Measurements from ENCODE around the gene PROK2. TPM values are rescaled to one million over a fixed set of nuclear protein-coding genes. Genes with fewer than 3 reads are reported as not detected.

Gene PROK2
- total RNA-seq, 1 donor from 2014 or later: not detected

DNA sequence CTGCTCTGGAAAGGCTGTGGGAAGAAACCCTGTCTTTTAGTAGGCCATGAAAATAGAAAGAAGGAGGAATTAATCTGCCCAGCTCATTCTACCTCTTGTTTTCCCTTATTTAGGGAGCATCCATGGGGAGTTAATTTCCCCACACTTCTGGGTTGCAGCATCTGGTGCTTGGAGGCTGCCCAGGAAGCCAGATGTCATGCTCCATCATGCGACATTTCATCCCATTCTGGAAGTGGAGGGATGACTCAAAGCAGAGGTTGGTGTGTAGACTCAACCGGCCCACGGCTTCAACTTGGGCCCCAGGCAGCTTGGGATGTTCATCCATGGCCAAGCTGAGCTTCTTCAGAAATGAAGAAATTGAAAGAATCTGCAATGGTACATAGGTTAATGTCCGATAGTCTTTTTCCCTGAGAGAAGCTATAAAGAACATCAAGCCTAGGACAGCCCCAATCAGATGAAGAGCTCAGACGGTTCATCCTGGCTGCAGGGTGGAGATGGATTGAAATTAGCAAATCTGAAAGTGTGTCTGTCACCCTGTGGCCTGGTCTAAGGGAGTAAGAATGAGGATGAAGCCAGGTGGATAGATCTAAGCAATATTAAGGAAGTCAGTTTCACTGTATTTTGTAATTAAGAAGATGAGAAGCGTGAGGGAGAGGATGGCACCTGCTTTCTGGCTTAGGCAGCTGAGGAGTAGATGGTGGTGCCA, 24.5 kb upstream of the PROK2 start:
- Mint-ChIP-seq H3K4me3 (ENCODE audit: low read depth) (no peak overlapping the region), H3K36me3 (ENCODE audit: insufficient read depth) (no peaks in the 10 kb centered on the region), H3K27me3 (peaks cover 3% of the 10 kb centered on the region), H3K27ac (no peak overlapping the region), H3K4me1 (ENCODE audit: low read depth) (no peaks in the 10 kb centered on the region), H3K9me3 (ENCODE audit: low read depth) (no peaks in the 10 kb centered on the region)
- TF ChIP-seq, protein P1, sequence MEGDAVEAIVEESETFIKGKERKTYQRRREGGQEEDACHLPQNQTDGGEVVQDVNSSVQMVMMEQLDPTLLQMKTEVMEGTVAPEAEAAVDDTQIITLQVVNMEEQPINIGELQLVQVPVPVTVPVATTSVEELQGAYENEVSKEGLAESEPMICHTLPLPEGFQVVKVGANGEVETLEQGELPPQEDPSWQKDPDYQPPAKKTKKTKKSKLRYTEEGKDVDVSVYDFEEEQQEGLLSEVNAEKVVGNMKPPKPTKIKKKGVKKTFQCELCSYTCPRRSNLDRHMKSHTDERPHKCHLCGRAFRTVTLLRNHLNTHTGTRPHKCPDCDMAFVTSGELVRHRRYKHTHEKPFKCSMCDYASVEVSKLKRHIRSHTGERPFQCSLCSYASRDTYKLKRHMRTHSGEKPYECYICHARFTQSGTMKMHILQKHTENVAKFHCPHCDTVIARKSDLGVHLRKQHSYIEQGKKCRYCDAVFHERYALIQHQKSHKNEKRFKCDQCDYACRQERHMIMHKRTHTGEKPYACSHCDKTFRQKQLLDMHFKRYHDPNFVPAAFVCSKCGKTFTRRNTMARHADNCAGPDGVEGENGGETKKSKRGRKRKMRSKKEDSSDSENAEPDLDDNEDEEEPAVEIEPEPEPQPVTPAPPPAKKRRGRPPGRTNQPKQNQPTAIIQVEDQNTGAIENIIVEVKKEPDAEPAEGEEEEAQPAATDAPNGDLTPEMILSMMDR (IDR thresholded peaks at IDR 0.05; ENCODE audit: unreplicated experiment): no peak
- no peak for DNase-seq (ENCODE audit: low spot score, unreplicated experiment)

DNA sequence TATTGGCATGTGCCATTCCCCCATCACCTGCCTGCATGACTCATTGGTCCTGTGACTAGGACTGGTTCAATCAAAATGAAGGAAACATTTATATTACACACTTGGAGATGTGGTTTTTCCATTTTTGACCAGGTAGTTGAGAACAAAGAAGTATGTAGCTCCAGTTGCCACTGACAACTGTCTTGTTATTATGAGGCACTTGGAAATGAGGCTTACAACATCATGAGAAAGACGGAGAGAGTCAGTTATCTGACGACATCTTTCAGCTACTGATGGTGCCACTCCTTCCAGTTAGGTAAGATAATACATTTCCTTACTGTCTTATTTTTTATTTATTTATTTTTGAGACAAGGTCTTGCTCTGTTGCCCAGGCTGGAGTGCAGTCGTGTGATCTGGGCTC, 21.8 kb upstream of the PROK2 start:
- H3K27ac Mint-ChIP-seq: no peak overlapping the region
- H3K4me3 Mint-ChIP-seq (ENCODE audit: low read depth): no peak overlapping the region
- no peaks in the 10 kb centered on the region for H3K9me3 Mint-ChIP-seq (ENCODE audit: low read depth)
- peaks cover 4% of the 10 kb centered on the region for H3K27me3 Mint-ChIP-seq
- TF ChIP-seq, protein P1 (IDR thresholded peaks at IDR 0.05; ENCODE audit: unreplicated experiment): no peak
- H3K36me3 Mint-ChIP-seq (ENCODE audit: insufficient read depth): no peaks in the 10 kb centered on the region
- no peaks in the 10 kb centered on the region for H3K4me1 Mint-ChIP-seq (ENCODE audit: low read depth)
- DNase-seq (ENCODE audit: low spot score, unreplicated experiment): no peak

DNA sequence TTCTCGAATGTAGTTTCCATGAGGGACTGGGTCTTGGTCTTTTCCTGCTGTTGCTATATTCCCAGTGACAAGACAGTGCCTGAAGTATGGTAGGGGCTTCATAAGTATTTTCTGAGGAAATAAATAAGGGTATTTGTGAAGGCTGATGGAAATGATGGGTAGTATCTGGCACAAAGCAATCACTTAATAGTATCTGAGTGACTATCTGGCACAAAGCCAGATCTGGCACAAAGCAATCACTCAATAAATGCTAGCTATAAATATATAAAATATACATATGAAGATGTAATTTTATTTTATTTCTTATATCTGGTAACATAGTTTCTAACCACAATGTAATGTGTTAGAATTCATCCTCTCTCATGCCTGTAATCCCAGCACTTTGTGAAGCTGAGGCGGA, 20.7 kb upstream of the PROK2 start:
- Mint-ChIP-seq H3K4me3 (ENCODE audit: low read depth) (no peak overlapping the region), H3K9me3 (ENCODE audit: low read depth) (no peaks in the 10 kb centered on the region), H3K27ac (no peak overlapping the region), H3K36me3 (ENCODE audit: insufficient read depth) (no peaks in the 10 kb centered on the region), H3K27me3 (peaks cover 4% of the 10 kb centered on the region), H3K4me1 (ENCODE audit: low read depth) (no peaks in the 10 kb centered on the region)
- DNase-seq (ENCODE audit: low spot score, unreplicated experiment): no peak
- TF ChIP-seq, protein P1 (IDR thresholded peaks at IDR 0.05; ENCODE audit: unreplicated experiment): no peak

DNA sequence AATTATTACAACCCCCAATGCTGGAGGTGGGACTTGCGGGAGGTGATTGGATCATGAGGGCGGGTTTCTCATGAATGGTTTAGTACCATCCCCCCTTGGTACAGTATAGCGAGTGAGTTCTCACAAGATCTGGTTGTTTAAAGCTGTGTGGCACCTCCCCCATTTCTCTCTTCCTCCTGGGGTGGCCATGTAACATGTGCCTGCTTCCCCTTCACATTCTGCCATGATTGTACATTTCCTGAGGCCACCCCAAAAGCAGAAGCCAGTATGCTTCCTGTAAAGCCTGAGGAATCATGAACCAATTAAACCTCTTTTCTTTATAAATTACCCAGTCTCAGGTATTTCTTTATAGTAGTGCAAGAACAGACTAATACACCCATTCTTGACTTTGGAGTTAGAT, 20.3 kb upstream of the PROK2 start:
- no peak for DNase-seq (ENCODE audit: low spot score, unreplicated experiment)
- Mint-ChIP-seq H3K4me3 (ENCODE audit: low read depth) (no peak overlapping the region), H3K27me3 (peaks cover 4% of the 10 kb centered on the region), H3K4me1 (ENCODE audit: low read depth) (no peaks in the 10 kb centered on the region), H3K9me3 (ENCODE audit: low read depth) (no peaks in the 10 kb centered on the region), H3K27ac (no peak overlapping the region), H3K36me3 (ENCODE audit: insufficient read depth) (no peaks in the 10 kb centered on the region)
- TF ChIP-seq, protein P1 (IDR thresholded peaks at IDR 0.05; ENCODE audit: unreplicated experiment): no peak

DNA sequence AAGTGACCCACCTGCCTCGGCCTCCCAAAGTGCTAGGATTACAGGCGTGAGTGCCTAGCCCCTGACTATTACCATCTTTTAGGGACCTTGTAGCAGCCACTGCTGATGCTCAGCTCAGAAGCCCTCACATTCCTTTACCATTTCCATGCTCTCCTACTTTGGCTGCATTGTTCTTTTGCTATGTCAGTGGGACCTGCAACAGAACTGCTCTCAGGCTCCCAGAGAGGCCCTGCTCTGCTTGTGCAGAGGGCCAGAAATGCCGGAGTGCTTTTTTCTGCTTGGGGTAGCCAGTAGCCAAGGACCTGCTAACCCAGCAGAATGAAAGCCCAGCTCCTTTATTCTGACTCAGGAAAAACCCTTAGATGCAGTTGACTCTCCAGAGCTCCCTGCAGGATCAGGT, 18.3 kb upstream of the PROK2 start:
- H3K4me1 Mint-ChIP-seq (ENCODE audit: low read depth): no peaks in the 10 kb centered on the region
- DNase-seq (ENCODE audit: low spot score, unreplicated experiment): no peak
- no peaks in the 10 kb centered on the region for H3K36me3 Mint-ChIP-seq (ENCODE audit: insufficient read depth)
- no peak overlapping the region for H3K27ac Mint-ChIP-seq
- TF ChIP-seq, protein P1 (IDR thresholded peaks at IDR 0.05; ENCODE audit: unreplicated experiment): no peak
- peaks cover 13% of the 10 kb centered on the region for H3K27me3 Mint-ChIP-seq
- no peak overlapping the region for H3K4me3 Mint-ChIP-seq (ENCODE audit: low read depth)
- no peaks in the 10 kb centered on the region for H3K9me3 Mint-ChIP-seq (ENCODE audit: low read depth)
